Ovary (tissue), 10 donors: ENCODE data around the gene HTR3D. TPM values are rescaled to one million over a fixed set of nuclear protein-coding genes. Genes with fewer than 3 reads are reported as not detected.

Experiments used
- DNase-seq, 5 donors: peaks; one replicate each; pipeline ENCODE4 v3.0.0-alpha.2; 2019 to 2020
- H3K27ac ChIP-seq, 2 donors: fragments of 200-600 bp; one replicate each; pipeline versions ENCODE4 v1.5.1 to v1.8.0; 2019 to 2022
- H3K27me3 ChIP-seq: fragments of 200-600 bp; one replicate; pipeline ENCODE4 v1.8.0; 2022
- H3K36me3 ChIP-seq: fragments of 200-600 bp; sonication (generic); one replicate; pipeline ENCODE4 v1.5.1; 2019
- H3K4me1 ChIP-seq: one replicate; pipeline ENCODE4 v1.8.1; 2013; ENCODE audit warnings: mild to moderate bottlenecking, moderate library complexity; ENCODE audit not compliant: insufficient read depth
- H3K4me3 ChIP-seq: fragments of 200-600 bp; sonication (generic); one replicate; pipeline ENCODE4 v1.5.1; 2017
- H3K9me3 ChIP-seq, 2 donors: fragments of 200-600 bp in 1 of 2; sonication (generic) in 1 of 2; one replicate each; pipeline versions ENCODE4 v1.5.1 to v1.8.1; 2013 to 2019; ENCODE audit warnings: mild to moderate bottlenecking in 1 of 2, moderate library complexity in 1 of 2
- CTCF ChIP-seq, 3 donors: fragments of 450-650 bp in 2 of 3; fragments of 200-600 bp in 1 of 3; IDR thresholded peaks; one replicate each; pipeline versions ENCODE4 v1.5.1 to v1.8.0; 2016 to 2022; ENCODE audit warnings: antibody characterized with exemption in 3 of 3, mild to moderate bottlenecking in 1 of 3
- EP300 ChIP-seq: sonication (generic); formaldehyde crosslinking; IDR thresholded peaks from one replicate; pipeline ENCODE4 v1.6.1; 2017; ENCODE audit warnings: antibody characterized with exemption
- POLR2A ChIP-seq: fragments of 450-650 bp; IDR thresholded peaks from one replicate; pipeline ENCODE4 v1.6.1; 2017; ENCODE audit warnings: antibody characterized with exemption, mild to moderate bottlenecking, moderate library complexity
- WGBS, 3 donors: extraction: QIAGEN DNeasy Blood & Tissue Kit in 1 of 3; methylation state at CpG; one replicate each; pipeline versions ENCODE4 v1.1.5 to v1.1.7; 2013 to 2017; 5-methylcytosine and 5-hydroxymethylcytosine counted together
- intact Hi-C, 4 donors: fragments of 100-400 bp; cut with DNase I; formaldehyde crosslinking; loops; one replicate each; pipeline versions ENCODE4 v1.11.0 to v1.15.1; 2022 to 2023
- long read RNA-seq, 3 donors: library from polyadenylated mRNA in 2 of 3; unstranded in 2 of 3; transcript quantifications; one replicate each; pipeline ENCODE4 v2.0.0 and lab custom pipeline, GENCODE V29; 2021 to 2026
- polyA plus RNA-seq, 2 donors: library from polyadenylated mRNA; stranded (reverse); fragments of 200-250 nt in 1 of 2; fragments of 350-450 nt in 1 of 2; fragmentation: Illumina TruSeq in 1 of 2; extraction: RNeasy Lipid Tissue Mini Kit (QIAGEN cat#74804) in 1 of 2; gene quantifications; one replicate each; pipeline ENCODE4 v1.2.3, GENCODE V29; 2013 to 2014
- total RNA-seq, 7 donors: library from RNA; depleted of rRNA in 2 of 7; stranded (reverse); fragments of >200 nt in 2 of 7; fragmentation: NEBNext Ultra II Directional in 3 of 7; extraction: Animal tissue kit (Norgen Biotek cat#: 25700) in 3 of 7; gene quantifications; one replicate each; pipeline versions ENCODE4 v1.1.0 to v1.2.4, GENCODE V29; 2016 to 2023
- donor health status: DM: no; HTN: no; CAD: no; lungs with moderate emphysema.
- donor health status: DM: no; HTN: no; CAD: no.
- donor health status: Bipolar disorder and iron deficiency.
- donor health status: DM: yes; HTN: yes; CAD: no.
- donor health status: DM: no; HTN: no; CAD: no.
- donor health status: DM: yes; HTN: yes; CAD: no.

HTR3D gene
- total RNA-seq, result under 1 TPM in 1 of 7 donors, not detected in 6; 0.24 TPM
- not detected for polyA plus RNA-seq
- long read RNA-seq, donor 1, result 0 reads
- long read RNA-seq, donor 2, result 0 reads
- long read RNA-seq, donor 3, result 0 reads

GRCh38 chr3:184031187-184031792 is at the start of gene HTR3D:
Gene HTR3D (plus strand): TSS chr3:184031742. CDS start chr3:184031742, 0 bp downstream.
- Histone ChIP-seq H3K4me3 (no peak within 1 kb of the TSS), H3K4me1 (no peaks in the 10 kb centered on the region), H3K27me3 (no peaks in the 10 kb centered on the region), H3K27ac (no peak within 1 kb of the TSS), H3K9me3 (no peaks in the 10 kb centered on the region), H3K36me3 (no peaks in the 10 kb centered on the region)
- 65 to 67% (median 66%) methylated on average over 4 of the region's 4 CpGs for WGBS, 3 donors
- intact Hi-C loops, result no loop called here
- no peak for DNase-seq
- TF ChIP-seq EP300 (no peak), POLR2A (no peak), CTCF (IDR thresholded peaks at IDR 0.05) (no peak)

GRCh38 chr3:183981990-183982644 is 49.4 kb upstream of the HTR3D start:
- TF ChIP-seq POLR2A, result no peak
- TF ChIP-seq CTCF (IDR thresholded peaks at IDR 0.05), result no peak
- TF ChIP-seq EP300, result no peak
- WGBS, 3 donors, result 70 to 73% (median 70%) methylated on average over 6 of the region's 6 CpGs
- no peaks in the 10 kb centered on the region for H3K27me3 ChIP-seq
- peaks cover 1% of the 10 kb centered on the region for H3K4me1 ChIP-seq
- no peaks in the 10 kb centered on the region for H3K36me3 ChIP-seq
- H3K4me3 ChIP-seq, result no peak overlapping the region
- no peak for DNase-seq
- no peaks in the 10 kb centered on the region for H3K9me3 ChIP-seq
- no peak overlapping the region for H3K27ac ChIP-seq
- intact Hi-C loops, result no loop called here

GRCh38 chr3:183984127-183984740 is 47.3 kb upstream of the HTR3D start:
- no peaks in the 10 kb centered on the region for H3K36me3 ChIP-seq
- H3K27me3 ChIP-seq, result no peaks in the 10 kb centered on the region
- no peak overlapping the region for H3K27ac ChIP-seq
- no peaks in the 10 kb centered on the region for H3K9me3 ChIP-seq
- no peak for DNase-seq
- H3K4me3 ChIP-seq, result no peak overlapping the region
- peaks cover 1% of the 10 kb centered on the region for H3K4me1 ChIP-seq
- WGBS, 3 donors, result 73 to 78% (median 77%) methylated on average over 4 of the region's 4 CpGs
- TF ChIP-seq EP300, result no peak
- TF ChIP-seq POLR2A, result no peak
- TF ChIP-seq CTCF (IDR thresholded peaks at IDR 0.05), result no peak
- intact Hi-C loops, result no loop called here

GRCh38 chr3:183984749-183985729 is 46.5 kb upstream of the HTR3D start:
- no peaks in the 10 kb centered on the region for H3K9me3 ChIP-seq
- H3K36me3 ChIP-seq, result no peaks in the 10 kb centered on the region
- 68 to 77% (median 73%) methylated on average over 11 of the region's 11 CpGs for WGBS, 3 donors
- intact Hi-C loops, result no loop called here
- peaks cover 1% of the 10 kb centered on the region for H3K4me1 ChIP-seq
- TF ChIP-seq POLR2A, result no peak
- TF ChIP-seq EP300, result no peak
- no peak for TF ChIP-seq CTCF (IDR thresholded peaks at IDR 0.05)
- H3K27ac ChIP-seq, result no peak overlapping the region
- no peak overlapping the region for H3K4me3 ChIP-seq
- no peaks in the 10 kb centered on the region for H3K27me3 ChIP-seq
- no peak for DNase-seq
